ENCODE data around the gene PICK1. TPM values are rescaled to one million over a fixed set of nuclear protein-coding genes. Genes with fewer than 3 reads are reported as not detected.

Gene PICK1
- polyA plus RNA-seq, 1 donor (not counting 4 experiments of a cell fraction or from before 2014, with no cell fraction given) = 26.8 TPM

DNA sequence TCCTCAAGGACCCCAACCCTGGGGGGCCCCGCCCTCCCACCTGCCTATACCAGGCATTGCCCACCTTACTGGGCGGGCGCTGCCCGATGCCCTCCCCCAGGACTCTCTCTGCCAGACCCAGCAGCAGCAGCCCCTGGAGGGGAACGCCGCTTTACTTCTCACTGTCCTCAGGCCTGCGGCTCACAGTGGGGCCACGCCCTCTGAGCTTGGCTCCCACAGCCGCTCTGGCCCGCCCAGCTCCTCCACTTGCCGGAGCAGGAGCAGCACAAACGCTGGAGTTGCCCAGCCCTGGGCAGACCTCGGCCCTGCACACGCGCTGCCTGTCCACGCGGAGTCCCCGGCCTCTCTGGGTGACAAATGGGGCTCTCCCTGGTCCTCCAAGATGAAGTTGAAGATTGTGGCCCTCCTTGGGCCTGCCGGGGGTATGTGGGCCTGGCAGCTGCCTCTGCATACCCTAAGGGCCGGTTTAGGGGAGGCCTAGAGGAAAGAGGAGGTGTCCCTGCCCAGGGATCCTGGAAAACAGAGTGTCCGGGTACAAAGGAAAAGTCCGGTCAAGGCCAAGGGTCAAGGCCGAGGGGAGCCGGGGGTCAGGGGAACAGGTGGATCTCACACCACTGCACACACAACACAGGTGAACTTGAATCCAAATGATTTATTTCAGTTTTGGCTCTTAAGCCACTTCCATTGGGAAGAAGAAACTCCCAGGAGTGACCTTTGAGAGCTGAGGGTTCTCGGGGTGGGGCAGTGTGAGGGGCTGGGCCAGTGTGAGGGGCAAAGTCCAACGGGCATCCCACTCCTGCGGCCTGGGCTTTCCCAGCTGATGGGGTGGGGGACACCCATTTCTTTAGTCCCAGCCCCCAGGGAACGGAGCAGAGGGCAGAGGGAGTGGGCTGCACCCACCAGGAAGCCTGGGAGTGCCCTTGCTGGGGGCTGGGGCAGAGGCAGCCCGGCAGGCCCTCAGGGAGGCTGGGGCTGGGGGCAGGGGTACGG, 54.0 kb downstream of the PICK1 start:
- TF ChIP-seq, protein P1, sequence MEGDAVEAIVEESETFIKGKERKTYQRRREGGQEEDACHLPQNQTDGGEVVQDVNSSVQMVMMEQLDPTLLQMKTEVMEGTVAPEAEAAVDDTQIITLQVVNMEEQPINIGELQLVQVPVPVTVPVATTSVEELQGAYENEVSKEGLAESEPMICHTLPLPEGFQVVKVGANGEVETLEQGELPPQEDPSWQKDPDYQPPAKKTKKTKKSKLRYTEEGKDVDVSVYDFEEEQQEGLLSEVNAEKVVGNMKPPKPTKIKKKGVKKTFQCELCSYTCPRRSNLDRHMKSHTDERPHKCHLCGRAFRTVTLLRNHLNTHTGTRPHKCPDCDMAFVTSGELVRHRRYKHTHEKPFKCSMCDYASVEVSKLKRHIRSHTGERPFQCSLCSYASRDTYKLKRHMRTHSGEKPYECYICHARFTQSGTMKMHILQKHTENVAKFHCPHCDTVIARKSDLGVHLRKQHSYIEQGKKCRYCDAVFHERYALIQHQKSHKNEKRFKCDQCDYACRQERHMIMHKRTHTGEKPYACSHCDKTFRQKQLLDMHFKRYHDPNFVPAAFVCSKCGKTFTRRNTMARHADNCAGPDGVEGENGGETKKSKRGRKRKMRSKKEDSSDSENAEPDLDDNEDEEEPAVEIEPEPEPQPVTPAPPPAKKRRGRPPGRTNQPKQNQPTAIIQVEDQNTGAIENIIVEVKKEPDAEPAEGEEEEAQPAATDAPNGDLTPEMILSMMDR (optimal IDR thresholded peaks at IDR 0.05 in 1 of 3, IDR thresholded peaks at IDR 0.05 in 1 of 3, conservative IDR thresholded peaks at IDR 0.05 in 1 of 3; ENCODE audit: extremely low read depth in 1 of 3, insufficient read depth in 2 of 3, low read length in 3 of 3) = no peak
- TF ChIP-seq EZH2 (IDR thresholded peaks at IDR 0.05; ENCODE audit: low read length) = no peak
- Histone ChIP-seq H3K79me2 (ENCODE audit: control insufficient read depth, insufficient read depth, low read length) (no peaks in the 10 kb centered on the region), H3K4me2 (ENCODE audit: control insufficient read depth, extremely low read depth, insufficient read depth, low read depth, low read length) (peak overlapping the region; percentile 51), H2AFZ (ENCODE audit: control insufficient read depth, low read length) (peak overlapping the region; percentile 58), H3K9me3 (ENCODE audit: control insufficient read depth, low read depth, low read length) (no peaks in the 10 kb centered on the region), H3K27me3 (ENCODE audit: control insufficient read depth, extremely low read depth, insufficient read depth, low read length) (no peaks in the 10 kb centered on the region), H3K9ac (ENCODE audit: control insufficient read depth, extremely low read depth, insufficient read depth, low read length) (peak overlapping the region; percentile 52), H3K4me3 (ENCODE audit: control insufficient read depth in 2 of 3, extremely low read depth in 1 of 3, insufficient read depth in 2 of 3, low read depth in 1 of 3, low read length in 3 of 3) (peak overlapping the region in 1 of 3 experiments; percentile 27), H3K36me3 (ENCODE audit: control insufficient read depth in 2 of 2, extremely low read depth in 1 of 2, insufficient read depth in 2 of 2, low read length in 2 of 2) (peaks cover 0 to 3% of the 10 kb centered on the region in 2 experiments), H4K20me1 (ENCODE audit: control insufficient read depth, extremely low read depth, insufficient read depth, low read length) (no peaks in the 10 kb centered on the region), H3K27ac (ENCODE audit: control insufficient read depth, insufficient read depth, low read length) (no peak overlapping the region), H3K9me1 (ENCODE audit: control insufficient read depth, extremely low read depth, insufficient read depth, low read length) (no peaks in the 10 kb centered on the region), H3K4me1 (ENCODE audit: control insufficient read depth, extremely low read depth, insufficient read depth, low read length) (peaks cover 30% of the 10 kb centered on the region)
- DNase-seq (ENCODE audit: low read depth, low spot score) = peak; percentile 23
- FAIRE-seq = peak; percentile 46
- dilution Hi-C loops (cut with MboI; ENCODE audit: extremely low pct_ligation_motif_present, low sequenced_read_pairs) = no loop called here

DNA sequence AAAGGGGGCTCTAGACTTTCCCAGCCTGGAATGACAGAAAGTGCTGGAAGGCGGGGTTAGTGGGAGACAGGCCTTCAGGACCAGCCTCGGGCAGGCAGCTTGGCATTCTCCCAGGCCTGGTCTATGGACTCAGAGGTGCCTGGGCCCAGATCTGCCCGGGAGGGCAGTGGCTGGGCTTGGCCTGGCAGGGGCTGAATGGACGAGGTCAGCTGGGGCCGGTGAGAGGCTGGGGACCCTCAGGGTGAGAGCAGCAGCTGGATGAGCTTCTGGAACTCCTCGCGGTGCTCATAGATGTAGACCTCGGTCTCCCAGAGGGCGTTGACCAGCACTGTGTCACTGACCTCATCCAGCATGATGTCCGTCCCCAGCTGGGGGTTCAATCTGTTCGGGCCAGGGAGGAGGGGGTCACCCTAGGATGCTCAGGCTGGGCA, 54.7 kb downstream of the PICK1 start:
- no peak overlapping the region for H3K4me2 ChIP-seq (ENCODE audit: control insufficient read depth, extremely low read depth, insufficient read depth, low read depth, low read length)
- peaks cover 0 to 3% of the 10 kb centered on the region in 2 experiments for H3K36me3 ChIP-seq (ENCODE audit: control insufficient read depth in 2 of 2, extremely low read depth in 1 of 2, insufficient read depth in 2 of 2, low read length in 2 of 2)
- H2AFZ ChIP-seq (ENCODE audit: control insufficient read depth, low read length) = no peak overlapping the region
- H3K27ac ChIP-seq (ENCODE audit: control insufficient read depth, insufficient read depth, low read length) = no peak overlapping the region
- no peak for TF ChIP-seq EZH2 (IDR thresholded peaks at IDR 0.05; ENCODE audit: low read length)
- TF ChIP-seq, protein P1 (optimal IDR thresholded peaks at IDR 0.05 in 1 of 3, IDR thresholded peaks at IDR 0.05 in 1 of 3, conservative IDR thresholded peaks at IDR 0.05 in 1 of 3; ENCODE audit: extremely low read depth in 1 of 3, insufficient read depth in 2 of 3, low read length in 3 of 3) = no peak
- peaks cover 30% of the 10 kb centered on the region for H3K4me1 ChIP-seq (ENCODE audit: control insufficient read depth, extremely low read depth, insufficient read depth, low read length)
- H3K9me1 ChIP-seq (ENCODE audit: control insufficient read depth, extremely low read depth, insufficient read depth, low read length) = no peaks in the 10 kb centered on the region
- dilution Hi-C loops (cut with MboI; ENCODE audit: extremely low pct_ligation_motif_present, low sequenced_read_pairs) = no loop called here
- no peaks in the 10 kb centered on the region for H4K20me1 ChIP-seq (ENCODE audit: control insufficient read depth, extremely low read depth, insufficient read depth, low read length)
- no peaks in the 10 kb centered on the region for H3K9me3 ChIP-seq (ENCODE audit: control insufficient read depth, low read depth, low read length)
- H3K9ac ChIP-seq (ENCODE audit: control insufficient read depth, extremely low read depth, insufficient read depth, low read length) = no peak overlapping the region
- no peaks in the 10 kb centered on the region for H3K27me3 ChIP-seq (ENCODE audit: control insufficient read depth, extremely low read depth, insufficient read depth, low read length)
- FAIRE-seq (no peak), DNase-seq (ENCODE audit: low read depth, low spot score) (no peak)
- H3K79me2 ChIP-seq (ENCODE audit: control insufficient read depth, insufficient read depth, low read length) = no peaks in the 10 kb centered on the region
- no peak overlapping the region for H3K4me3 ChIP-seq (ENCODE audit: control insufficient read depth in 2 of 3, extremely low read depth in 1 of 3, insufficient read depth in 2 of 3, low read depth in 1 of 3, low read length in 3 of 3)

Measured in keratinocyte (primary cell).